SK-N-SH (cell line): ENCODE measurements around the gene OR4F17. TPM values are rescaled to one million over a fixed set of nuclear protein-coding genes. Genes with fewer than 3 reads are reported as not detected.
"Not testable (repeated sequence)": the region's sequence is repeated elsewhere in the genome, so short reads cannot be mapped to it uniquely, and the experiment has no call there.

Experiments
- CTCF ChIA-PET: fragments of 300-600, 350-600 bp; formaldehyde crosslinking; extraction: SDS; loops from one replicate; lab custom pipeline; 2021; lab: Yijun Ruan, JAX
- POLR2A ChIA-PET: fragments of 350-600 bp; sonication (Branson Sonifier 250); formaldehyde crosslinking; extraction: SDS; loops from one replicate; lab custom pipeline; 2020; ENCODE audit warnings: antibody characterized with exemption, inconsistent platforms; lab: Yijun Ruan, JAX
- DNase-seq: peaks from one replicate; pipeline ENCODE4 v3.0.0; 2012
- H2AFZ ChIP-seq: fragments of 200-600 bp; sonication (generic); 2 replicates; pipeline ENCODE4 v1.8.1; 2016; ENCODE audit warnings: antibody characterized with exemption, mild to moderate bottlenecking, low read depth
- H3F3A ChIP-seq: fragments of 200-600 bp; sonication (generic); replicated peaks from 2 replicates; pipeline ENCODE3; 2016; ENCODE audit warnings: antibody characterized with exemption, mild to moderate bottlenecking; ENCODE audit not compliant: insufficient read depth
- H3K27ac ChIP-seq, 2 experiments: fragments of 200-500 bp in 1 of 2; fragments of 200-600 bp in 1 of 2; sonication (Bioruptor generic) in 1 of 2; sonication (generic), shearing (Covaris generic) in 1 of 2; 2 replicates each; pipeline versions ENCODE4 v1.5.1 to v1.6.1; 2014 to 2016; ENCODE audit warnings: low read depth in 2 of 2, inconsistent platforms in 1 of 2, low read length in 1 of 2, mild to moderate bottlenecking in 1 of 2, mixed read lengths in 1 of 2
- H3K27me3 ChIP-seq: fragments of 200-600 bp; sonication (generic), shearing (Covaris generic); 2 replicates; pipeline ENCODE4 v1.6.1; 2016; ENCODE audit warnings: mixed run types; ENCODE audit not compliant: insufficient read depth
- H3K36me3 ChIP-seq, 2 experiments: fragments of 200-500 bp in 1 of 2; fragments of 200-600 bp in 1 of 2; sonication (Bioruptor generic) in 1 of 2; sonication (generic) in 1 of 2; replicated peaks in 1 of 2; 2 replicates each; pipeline versions ENCODE3 to v1.5.1; 2014 to 2016; ENCODE audit warnings: low read length in 1 of 2, mild to moderate bottlenecking in 1 of 2; ENCODE audit not compliant: insufficient read depth in 2 of 2, control insufficient read depth in 1 of 2
- H3K4me1 ChIP-seq, 2 experiments: fragments of 200-500 bp in 1 of 2; fragments of 200-600 bp in 1 of 2; sonication (Bioruptor generic) in 1 of 2; sonication (generic), shearing (Covaris generic) in 1 of 2; 2 replicates each; pipeline versions ENCODE4 v1.5.1 to v1.6.1; 2014 to 2016; ENCODE audit warnings: low read depth in 1 of 2, low read length in 1 of 2, mixed run types in 1 of 2; ENCODE audit not compliant: insufficient read depth in 2 of 2, control insufficient read depth in 1 of 2
- H3K4me2 ChIP-seq: fragments of 200-600 bp; sonication (generic), shearing (Covaris generic); 2 replicates; pipeline ENCODE4 v1.6.1; 2017; ENCODE audit warnings: mixed run types
- H3K4me3 ChIP-seq, 2 experiments: fragments of 200-500 bp in 1 of 2; fragments of 200-600 bp in 1 of 2; sonication (Bioruptor generic) in 1 of 2; sonication (generic), shearing (Covaris generic) in 1 of 2; 2 replicates each; pipeline versions ENCODE4 v1.5.1 to v1.8.1; 2014 to 2016; ENCODE audit warnings: low read depth in 2 of 2, inconsistent platforms in 1 of 2, low read length in 1 of 2, mild to moderate bottlenecking in 1 of 2, mixed read lengths in 1 of 2, moderate library complexity in 1 of 2
- H3K79me2 ChIP-seq: fragments of 200-600 bp; sonication (generic); 2 replicates; pipeline ENCODE4 v1.8.1; 2017; ENCODE audit warnings: mild to moderate bottlenecking; ENCODE audit not compliant: insufficient read depth
- H3K9ac ChIP-seq: fragments of 200-600 bp; sonication (generic); 2 replicates; pipeline ENCODE4 v1.6.1; 2017; ENCODE audit warnings: mixed run types
- H3K9me2 ChIP-seq: fragments of 200-600 bp; sonication (generic); 2 replicates; pipeline ENCODE4 v1.6.1; 2017; ENCODE audit warnings: mixed run types
- H3K9me3 ChIP-seq: fragments of 200-600 bp; sonication (generic); 2 replicates; pipeline ENCODE4 v1.6.1; 2017; ENCODE audit warnings: mixed run types, mild to moderate bottlenecking, moderate library complexity
- H4K20me1 ChIP-seq: fragments of 200-600 bp; sonication (generic); 2 replicates; pipeline ENCODE4 v1.6.1; 2017; ENCODE audit warnings: mild to moderate bottlenecking, mixed run types; ENCODE audit not compliant: insufficient read depth
- WGBS: methylation state at CpG from one replicate; pipeline ENCODE4 v1.1.6; 2017; ENCODE audit warnings: low lambda C conversion rate; 5-methylcytosine and 5-hydroxymethylcytosine counted together
- polyA plus RNA-seq, 3 experiments: library from polyadenylated mRNA; depleted of rRNA; stranded (reverse); fragments of >200 nt; gene quantifications; 2 replicates each; pipeline ENCODE4 v1.2.3, GENCODE V29; 2012

OR4F17 gene
- polyA plus RNA-seq (2012; rRNA removed), result not detected in 2 replicates
- not detected in 2 replicates for polyA plus RNA-seq (2012; cell fraction: cytosol; rRNA removed)
- not detected in 2 replicates for polyA plus RNA-seq (2012; cell fraction: nucleus; rRNA removed)

- DNase-seq, H2AFZ ChIP-seq, H3K9me2 ChIP-seq, H3K27me3 ChIP-seq, H3K4me2 ChIP-seq, H3K79me2 ChIP-seq, H3K36me3 ChIP-seq, H3K4me3 ChIP-seq, H3K9ac ChIP-seq, H3K4me1 ChIP-seq, H3K27ac ChIP-seq, POLR2A ChIA-PET, CTCF ChIA-PET, H4K20me1 ChIP-seq, H3F3A ChIP-seq, H3K9me3 ChIP-seq: not testable (repeated sequence)
Observed at GRCh38 chr19:106804-107203, at the start of gene OR4F17. Gene OR4F17 (plus strand): TSS chr19:107104. CDS start chr19:110679, 3,575 bp downstream.

DNA sequence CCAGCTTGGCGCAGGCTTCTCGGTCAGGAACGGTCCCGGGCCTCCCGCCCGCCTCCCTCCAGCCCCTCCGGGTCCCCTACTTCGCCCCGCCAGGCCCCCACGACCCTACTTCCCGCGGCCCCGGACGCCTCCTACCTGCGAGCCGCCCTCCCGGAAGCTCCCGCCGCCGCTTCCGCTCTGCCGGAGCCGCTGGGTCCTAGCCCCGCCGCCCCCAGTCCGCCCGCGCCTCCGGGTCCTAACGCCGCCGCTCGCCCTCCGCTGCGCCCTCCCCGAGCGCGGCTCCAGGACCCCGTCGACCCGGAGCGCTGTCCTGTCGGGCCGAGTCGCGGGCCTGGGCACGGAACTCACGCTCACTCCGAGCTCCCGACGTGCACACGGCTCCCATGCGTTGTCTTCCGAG lies 36.1 kb upstream of the OR4F17 start:
- H3K4me3 ChIP-seq, H3K9ac ChIP-seq, H3K36me3 ChIP-seq, CTCF ChIA-PET, H3K9me2 ChIP-seq, H4K20me1 ChIP-seq, H3F3A ChIP-seq, POLR2A ChIA-PET, H3K4me2 ChIP-seq, H3K27ac ChIP-seq, DNase-seq, H3K4me1 ChIP-seq, H3K9me3 ChIP-seq, H2AFZ ChIP-seq, H3K79me2 ChIP-seq, H3K27me3 ChIP-seq: not testable (repeated sequence)
- WGBS, result no CpG with 5 or more reads among the region's 54 CpGs

- H3K4me3 ChIP-seq, H3K4me2 ChIP-seq, H4K20me1 ChIP-seq, DNase-seq, H3K4me1 ChIP-seq, H3K27me3 ChIP-seq, H2AFZ ChIP-seq, H3K36me3 ChIP-seq, H3K9ac ChIP-seq, H3K27ac ChIP-seq, H3K9me2 ChIP-seq, CTCF ChIA-PET, H3K9me3 ChIP-seq, POLR2A ChIA-PET, H3F3A ChIP-seq, H3K79me2 ChIP-seq: not testable (repeated sequence)
Observed at GRCh38 chr19:82864-83263, 24.0 kb upstream of the OR4F17 start.

DNA sequence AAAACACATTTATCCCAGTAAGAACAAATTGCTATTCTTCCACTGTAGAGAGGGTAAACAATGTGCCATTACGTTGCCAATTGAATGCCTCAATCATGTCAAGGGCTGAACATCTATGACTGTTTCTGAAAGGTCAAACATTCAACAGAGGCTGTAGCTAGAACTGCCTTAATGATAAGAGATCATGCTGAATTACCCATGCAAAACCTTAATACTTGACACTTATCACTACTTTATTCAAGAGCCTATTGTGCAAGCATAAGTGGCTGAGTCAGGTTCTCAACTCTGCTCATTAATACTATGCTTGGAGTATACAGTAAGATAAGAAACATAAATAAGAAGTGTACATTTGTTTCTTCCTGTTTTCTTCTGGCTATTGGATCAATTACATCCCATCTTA lies 23.3 kb upstream of the OR4F17 start:
- WGBS, result no CpG with 5 or more reads among the region's 1 CpG
- H3K4me2 ChIP-seq, POLR2A ChIA-PET, H3K27me3 ChIP-seq, H4K20me1 ChIP-seq, H3K4me1 ChIP-seq, H3K9me3 ChIP-seq, H3K9ac ChIP-seq, H3F3A ChIP-seq, H3K9me2 ChIP-seq, DNase-seq, H3K4me3 ChIP-seq, H2AFZ ChIP-seq, CTCF ChIA-PET, H3K27ac ChIP-seq, H3K79me2 ChIP-seq, H3K36me3 ChIP-seq: not testable (repeated sequence)

DNA sequence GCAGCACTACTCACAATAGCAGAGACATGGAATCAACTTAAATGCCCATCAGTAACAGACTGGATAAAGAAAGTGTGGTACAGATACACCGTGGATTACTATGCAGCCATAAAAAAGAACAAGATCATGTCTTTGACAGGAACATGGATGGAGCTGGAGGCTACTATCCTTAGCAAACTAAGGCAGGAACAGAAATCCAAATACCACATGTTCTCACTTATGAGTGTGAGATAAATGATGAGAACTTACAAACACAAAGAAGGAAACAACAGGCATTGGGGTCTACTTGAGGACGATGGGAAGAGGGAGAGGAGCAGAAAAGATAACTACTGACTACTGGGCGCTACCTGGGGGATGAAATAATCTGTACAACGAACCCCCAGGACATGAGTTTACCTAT lies 16.2 kb upstream of the OR4F17 start:
- H3K4me3 ChIP-seq, DNase-seq, H3K79me2 ChIP-seq, CTCF ChIA-PET, H3K9ac ChIP-seq, POLR2A ChIA-PET, H2AFZ ChIP-seq, H4K20me1 ChIP-seq, H3K4me2 ChIP-seq, H3K27ac ChIP-seq, H3F3A ChIP-seq, H3K4me1 ChIP-seq, H3K27me3 ChIP-seq, H3K9me3 ChIP-seq, H3K36me3 ChIP-seq, H3K9me2 ChIP-seq: not testable (repeated sequence)
- 2% methylated on average over 4 of the region's 4 CpGs for WGBS

DNA sequence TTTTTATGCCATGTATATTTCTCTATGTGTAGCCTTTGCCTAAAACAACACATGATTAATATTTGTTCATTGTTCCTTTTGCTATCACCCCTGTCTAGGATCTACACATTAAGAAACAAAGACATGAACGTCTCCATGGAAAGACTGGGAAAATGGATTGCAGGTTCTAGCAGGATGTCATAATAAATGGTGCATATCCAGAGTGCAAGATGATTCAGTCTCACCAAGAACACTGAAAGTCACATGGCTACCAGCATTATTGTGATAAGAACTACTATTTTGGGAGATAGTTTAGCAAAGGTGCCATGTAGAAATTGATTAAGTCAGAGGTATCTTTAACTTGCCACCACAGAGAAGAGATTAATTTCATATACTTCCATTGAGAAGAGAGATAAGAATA lies 12.1 kb upstream of the OR4F17 start:
- H3K79me2 ChIP-seq, H3K4me1 ChIP-seq, H3K36me3 ChIP-seq, H3K9me3 ChIP-seq, DNase-seq, H3F3A ChIP-seq, H3K9me2 ChIP-seq, H3K4me2 ChIP-seq, H4K20me1 ChIP-seq, H3K27me3 ChIP-seq, H3K27ac ChIP-seq, CTCF ChIA-PET, H2AFZ ChIP-seq, H3K4me3 ChIP-seq, POLR2A ChIA-PET, H3K9ac ChIP-seq: not testable (repeated sequence)
- WGBS, result no CpG with 5 or more reads among the region's 1 CpG

- H3K4me2 ChIP-seq, H3K27me3 ChIP-seq, H3K36me3 ChIP-seq, H3K9ac ChIP-seq, H3K4me3 ChIP-seq, H3K27ac ChIP-seq, H3K4me1 ChIP-seq, H3K79me2 ChIP-seq, H3K9me3 ChIP-seq, H2AFZ ChIP-seq, H3F3A ChIP-seq, H3K9me2 ChIP-seq, H4K20me1 ChIP-seq, CTCF ChIA-PET, DNase-seq, POLR2A ChIA-PET: not testable (repeated sequence)
- WGBS, result no CpG with 5 or more reads among the region's 3 CpGs
Observed at GRCh38 chr19:97647-98046, 9.3 kb upstream of the OR4F17 start.
